Measurements from ENCODE around the gene TMOD2. TPM values are rescaled to one million over a fixed set of nuclear protein-coding genes. Genes with fewer than 3 reads are reported as not detected.

TMOD2 gene
- total RNA-seq, 1 donor from 2014 or later: 8.4 TPM

- Histone ChIP-seq H3K9ac (ENCODE audit: low read length) (peak within 1 kb of the TSS; percentile 94), H2AFZ (ENCODE audit: low read depth, low read length) (peak within 1 kb of the TSS; percentile 87), H3K27me3 (ENCODE audit: insufficient read depth, low read length) (no peaks in the 10 kb centered on the region), H3K4me2 (ENCODE audit: low read length) (peak within 1 kb of the TSS; percentile 78), H3K79me2 (ENCODE audit: insufficient read depth, low read length) (peaks cover 52% of the 10 kb centered on the region), H3K27ac (ENCODE audit: low read depth, low read length) (peak within 1 kb of the TSS; percentile 92), H3K4me3 (ENCODE audit: insufficient read depth, low read depth, low read length) (peak within 1 kb of the TSS; percentile 89), H3K36me3 (ENCODE audit: insufficient read depth, low read length) (no peaks in the 10 kb centered on the region), H3K9me3 (ENCODE audit: insufficient read depth, low read depth, low read length) (no peaks in the 10 kb centered on the region), H4K20me1 (ENCODE audit: insufficient read depth, low read length) (peaks cover 42% of the 10 kb centered on the region), H3K4me1 (ENCODE audit: insufficient read depth, low read length) (peaks cover 13% of the 10 kb centered on the region)
- Mint-ChIP-seq H3K27me3 (ENCODE audit: low read depth, unreplicated experiment) (no peaks in the 10 kb centered on the region), H3K36me3 (ENCODE audit: low read depth, unreplicated experiment) (peaks cover 2% of the 10 kb centered on the region), H3K4me1 (ENCODE audit: low read depth, unreplicated experiment) (peaks cover 19% of the 10 kb centered on the region), H3K4me3 (ENCODE audit: unreplicated experiment) (peak within 1 kb of the TSS; percentile 99), H3K9me3 (ENCODE audit: unreplicated experiment) (no peaks in the 10 kb centered on the region), H3K27ac (ENCODE audit: unreplicated experiment) (peak within 1 kb of the TSS; percentile 88)
- TF ChIP-seq EZH2 (IDR thresholded peaks at IDR 0.05; ENCODE audit: insufficient read depth, low read length) (no peak), CTCF (IDR thresholded peaks at IDR 0.05; ENCODE audit: insufficient read depth, low read depth, low read length) (no peak)
- FAIRE-seq (peak; percentile 34), DNase-seq (ENCODE audit: low read depth) (peak; percentile 70)
Observed at GRCh38 chr15:51829376-51830275, 78.2 kb downstream of the TMOD2 start, which contains the start of gene TMOD3. Gene TMOD3 (plus strand): TSS chr15:51829653. CDS start chr15:51862885, 33,232 bp downstream.

DNA sequence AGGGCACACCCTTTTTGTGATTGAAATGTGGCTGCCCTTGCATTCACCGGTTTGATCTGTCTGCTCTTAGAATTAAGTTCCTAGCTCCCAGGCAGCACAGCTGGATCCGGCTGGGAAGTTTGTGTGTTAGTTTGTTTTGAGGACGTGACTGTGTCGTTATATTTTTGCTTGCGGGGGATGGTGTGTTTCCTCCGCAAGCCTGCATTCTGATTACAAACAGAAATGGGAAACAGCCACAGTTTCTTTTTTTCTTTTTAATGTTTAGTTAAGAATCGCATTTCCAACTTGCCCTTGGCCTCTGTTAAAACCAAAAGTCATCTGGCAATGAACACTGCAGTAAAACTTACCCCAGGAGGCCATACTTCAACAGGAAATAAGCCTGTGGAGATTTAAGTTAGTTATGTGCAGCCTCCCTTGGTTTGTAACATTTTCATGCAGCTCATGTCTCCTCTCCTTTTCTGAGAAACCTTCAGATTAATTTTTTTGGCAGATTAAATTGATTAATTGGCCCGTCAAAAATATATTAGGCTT, 78.9 kb downstream of the TMOD2 start:
- Histone ChIP-seq H3K4me1 (ENCODE audit: insufficient read depth, low read length) (peaks cover 13% of the 10 kb centered on the region), H3K9ac (ENCODE audit: low read length) (peak overlapping the region; percentile 94), H4K20me1 (ENCODE audit: insufficient read depth, low read length) (peaks cover 49% of the 10 kb centered on the region), H3K4me3 (ENCODE audit: insufficient read depth, low read depth, low read length) (peak overlapping the region; percentile 89), H3K4me2 (ENCODE audit: low read length) (peak overlapping the region; percentile 78), H2AFZ (ENCODE audit: low read depth, low read length) (peak overlapping the region; percentile 87), H3K79me2 (ENCODE audit: insufficient read depth, low read length) (peaks cover 59% of the 10 kb centered on the region), H3K27me3 (ENCODE audit: insufficient read depth, low read length) (no peaks in the 10 kb centered on the region), H3K27ac (ENCODE audit: low read depth, low read length) (peak overlapping the region; percentile 92), H3K36me3 (ENCODE audit: insufficient read depth, low read length) (no peaks in the 10 kb centered on the region), H3K9me3 (ENCODE audit: insufficient read depth, low read depth, low read length) (no peaks in the 10 kb centered on the region)
- TF ChIP-seq CTCF (IDR thresholded peaks at IDR 0.05; ENCODE audit: insufficient read depth, low read depth, low read length) (no peak), EZH2 (IDR thresholded peaks at IDR 0.05; ENCODE audit: insufficient read depth, low read length) (no peak)
- no peak for DNase-seq (ENCODE audit: low read depth)
- Mint-ChIP-seq H3K4me1 (ENCODE audit: low read depth, unreplicated experiment) (peaks cover 22% of the 10 kb centered on the region), H3K27ac (ENCODE audit: unreplicated experiment) (peak overlapping the region; percentile 88), H3K4me3 (ENCODE audit: unreplicated experiment) (peak overlapping the region; percentile 99), H3K9me3 (ENCODE audit: unreplicated experiment) (no peaks in the 10 kb centered on the region), H3K27me3 (ENCODE audit: low read depth, unreplicated experiment) (no peaks in the 10 kb centered on the region), H3K36me3 (ENCODE audit: low read depth, unreplicated experiment) (peaks cover 2% of the 10 kb centered on the region)
- FAIRE-seq: no peak

Data from astrocyte (in vitro differentiated cells and primary cell).